Stimulated activated CD4-positive, alpha-beta T cell treated with anti-CD3 and anti-CD28 coated beads, Interleukin-15, amount 100 ng/mL, for 48 hours (primary cell): ENCODE results near the gene ABCD2.
"Not testable (repeated sequence)": the region's sequence is repeated elsewhere in the genome, so short reads cannot be mapped to it uniquely, and the experiment has no call there.

Experiments used
- DNase-seq, 2 donors: peaks; one replicate each; pipeline ENCODE4 v3.0.0-alpha.2; 2020; ENCODE audit warnings: low read depth in 2 of 2

The ABCD2 gene

DNA sequence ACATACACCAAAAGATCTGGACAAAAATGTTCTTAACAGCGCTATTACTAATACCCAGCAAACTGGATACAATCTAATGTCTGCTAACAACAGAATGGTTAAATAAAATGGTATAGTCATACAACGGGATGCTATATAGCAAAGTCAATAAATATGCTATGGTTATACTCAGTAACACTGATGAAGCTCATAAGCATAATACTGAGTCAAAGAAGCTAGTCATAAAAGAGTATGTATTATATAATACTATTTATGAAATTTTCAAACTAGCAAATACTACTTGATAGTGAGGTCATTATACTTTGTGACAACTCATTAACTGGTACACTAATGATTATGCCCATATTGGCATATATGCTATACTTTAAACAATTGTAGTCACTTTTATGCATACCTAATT is 7.4 kb downstream of the ABCD2 start:
- DNase-seq, result no peak

- no peak for DNase-seq
Observed at GRCh38 chr12:39611818-39612217, 7.8 kb downstream of the ABCD2 start.

DNA sequence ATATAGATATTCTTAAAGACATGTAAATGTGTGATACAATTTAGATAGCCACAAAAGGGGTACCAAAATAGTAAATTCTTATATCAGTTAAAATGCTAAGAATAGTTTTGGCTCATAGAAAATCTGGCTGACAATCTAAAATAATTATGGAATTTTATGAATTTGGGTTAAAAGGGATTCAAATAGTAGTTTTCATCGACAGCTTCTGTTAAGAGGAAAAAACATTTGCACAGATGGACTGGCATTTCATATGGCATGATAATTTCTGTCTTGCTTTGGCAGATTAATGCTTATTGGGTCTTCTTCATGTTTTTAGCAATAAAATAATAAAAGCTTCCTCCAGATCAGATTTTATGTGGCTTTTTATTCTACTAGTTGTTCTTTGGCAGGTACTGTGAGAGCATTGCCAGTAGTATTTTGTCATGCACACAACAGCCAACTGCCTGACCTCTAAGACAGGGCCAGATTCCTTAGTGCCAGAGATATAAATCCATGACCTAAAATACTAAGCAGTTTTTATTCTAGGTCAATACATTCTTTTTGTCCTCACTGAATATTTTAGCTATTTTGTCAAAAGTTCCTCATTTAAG is 9.1 kb downstream of the ABCD2 start:
- DNase-seq, result no peak

- DNase-seq, result no peak
Observed at GRCh38 chr12:39606712-39607423, 12.7 kb downstream of the ABCD2 start.

DNA sequence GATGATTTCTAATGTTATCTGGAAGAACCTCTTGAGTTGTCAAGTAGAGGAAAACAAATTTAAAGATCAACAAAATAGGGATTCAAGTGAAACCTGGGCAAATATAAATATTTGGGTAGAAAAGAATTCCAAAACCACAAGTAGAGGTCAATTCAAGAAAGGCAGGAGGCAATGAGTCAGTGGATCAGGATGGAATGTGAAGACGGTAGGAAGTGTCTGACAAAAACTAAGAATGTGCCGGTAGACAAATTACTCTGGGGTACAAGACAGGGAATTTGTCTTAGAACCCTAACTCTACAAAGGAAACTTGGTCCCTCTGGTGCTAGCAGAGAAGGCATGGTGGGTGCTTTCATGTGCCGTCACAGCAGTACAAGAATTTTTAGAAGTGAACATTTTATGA is 13.6 kb downstream of the ABCD2 start:
- no peak for DNase-seq

- no peak for DNase-seq
Observed at GRCh38 chr12:39605501-39605900, 14.1 kb downstream of the ABCD2 start.

DNA sequence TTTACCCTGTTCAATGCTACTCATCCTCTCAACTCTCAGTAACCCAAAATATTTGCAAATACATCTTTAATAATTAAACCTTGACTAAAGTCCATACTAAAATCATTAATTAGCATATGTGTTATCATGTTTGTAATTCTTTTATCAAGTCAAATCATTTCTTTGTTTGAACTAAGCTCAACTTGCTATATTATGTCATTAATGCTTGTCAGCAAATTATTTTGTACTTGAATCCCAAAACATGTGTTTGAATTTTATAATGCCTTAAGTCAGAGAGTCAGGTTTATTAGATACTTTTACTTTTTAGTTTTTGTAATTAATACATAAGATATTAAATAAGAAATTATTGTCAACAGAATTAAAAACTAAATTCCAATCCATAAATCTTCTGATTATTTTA is 16.5 kb downstream of the ABCD2 start:
- no peak for DNase-seq

DNA sequence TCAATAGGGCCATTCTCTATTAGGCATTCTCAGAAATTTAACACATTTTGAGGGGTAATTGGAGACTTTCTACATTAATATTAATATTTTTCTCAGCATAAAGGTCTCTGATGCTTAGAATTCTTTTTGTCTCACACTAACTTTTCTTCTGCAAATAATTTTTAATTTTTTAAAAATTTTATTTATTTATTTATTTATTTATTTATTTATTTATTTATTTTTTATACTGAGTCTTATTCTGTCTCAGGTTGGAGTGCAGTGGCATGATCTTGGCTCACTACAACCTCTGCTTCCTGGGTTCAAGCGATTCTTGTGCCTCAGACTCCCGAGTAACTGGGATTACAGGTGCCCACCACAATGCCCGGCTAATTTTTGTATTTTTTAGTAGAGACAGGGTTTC is 17.7 kb downstream of the ABCD2 start:
- DNase-seq, result not testable (repeated sequence)

DNA sequence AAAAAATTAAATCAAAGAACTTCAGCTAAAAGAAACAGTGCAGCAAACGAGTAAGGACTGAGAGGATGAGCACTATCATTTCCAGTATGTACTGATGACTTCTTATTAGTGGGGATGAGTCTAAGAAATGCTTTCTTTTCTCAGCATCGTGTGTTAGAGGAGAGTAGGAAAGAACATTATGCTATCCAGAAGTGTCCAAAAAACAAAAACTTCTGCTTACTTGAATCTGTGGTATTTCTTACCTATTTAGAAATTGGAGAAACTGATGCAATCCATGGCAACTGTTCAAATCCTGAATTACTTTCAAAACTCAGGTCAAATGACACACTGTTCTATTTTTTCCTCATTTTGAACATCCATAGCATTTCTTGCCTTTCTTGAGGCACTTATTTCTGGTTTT is 23.7 kb downstream of the ABCD2 start:
- DNase-seq, result no peak

- no peak for DNase-seq
Observed at GRCh38 chr12:39592295-39592694, 27.3 kb downstream of the ABCD2 start.

GRCh38 chr12:39588348-39588747 is 31.3 kb downstream of the ABCD2 start:
- DNase-seq, result no peak

DNA sequence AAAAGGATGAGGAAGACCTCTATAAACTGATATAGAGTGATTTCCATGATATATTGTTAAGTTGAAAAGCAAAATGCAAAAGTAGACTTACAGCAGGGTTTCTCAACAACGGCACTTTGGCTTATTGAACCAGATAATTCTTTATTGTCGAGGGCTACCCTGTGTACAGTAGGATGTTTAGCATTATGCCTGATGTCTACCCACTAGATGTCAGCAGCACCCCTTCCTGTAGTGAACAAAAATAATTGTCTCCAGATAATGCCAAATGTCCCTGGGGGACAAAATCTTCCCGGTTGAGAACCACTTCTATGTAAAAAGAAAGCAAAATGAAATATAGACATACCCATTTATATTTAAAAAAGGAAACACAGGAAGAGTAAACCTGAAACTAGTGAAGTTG is 32.4 kb downstream of the ABCD2 start:
- no peak for DNase-seq

DNA sequence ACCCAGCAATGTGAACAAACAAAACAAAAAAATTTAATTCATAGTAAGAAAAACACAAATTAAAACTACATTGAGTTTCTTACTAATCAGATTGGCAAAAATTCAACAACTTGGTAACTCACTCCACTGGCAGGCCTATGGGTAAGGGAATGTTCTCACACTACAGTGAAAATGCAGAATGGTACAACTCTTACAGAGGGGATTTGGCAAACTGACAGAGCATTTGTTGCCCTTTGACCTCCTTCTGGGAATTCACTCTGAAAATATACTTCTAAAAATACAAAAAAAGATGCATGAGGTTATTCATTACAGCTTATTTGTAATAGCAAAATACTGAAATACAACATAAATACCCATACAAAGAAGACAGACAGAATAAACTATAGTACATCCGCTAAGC is 32.8 kb downstream of the ABCD2 start:
- no peak for DNase-seq

GRCh38 chr12:39581592-39581991 is 38.0 kb downstream of the ABCD2 start:
- no peak for DNase-seq

DNA sequence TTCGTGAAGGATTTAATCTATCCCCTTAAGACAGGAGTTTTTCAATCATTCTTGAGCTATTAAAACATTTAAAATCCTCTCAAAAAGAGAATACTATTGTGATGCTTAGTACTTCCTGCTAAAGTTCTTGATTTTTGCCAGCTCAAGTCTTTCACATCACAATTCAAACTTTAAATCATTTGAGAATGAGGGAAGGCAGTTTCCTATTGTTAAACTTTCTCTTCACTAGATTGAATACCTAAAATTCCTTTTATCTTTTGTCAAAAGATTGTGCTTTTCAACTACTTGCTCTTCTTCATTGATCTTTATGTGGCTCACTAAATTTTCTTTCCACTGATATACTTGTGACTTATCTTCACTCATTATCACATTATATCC is 44.1 kb downstream of the ABCD2 start:
- DNase-seq, result no peak

DNA sequence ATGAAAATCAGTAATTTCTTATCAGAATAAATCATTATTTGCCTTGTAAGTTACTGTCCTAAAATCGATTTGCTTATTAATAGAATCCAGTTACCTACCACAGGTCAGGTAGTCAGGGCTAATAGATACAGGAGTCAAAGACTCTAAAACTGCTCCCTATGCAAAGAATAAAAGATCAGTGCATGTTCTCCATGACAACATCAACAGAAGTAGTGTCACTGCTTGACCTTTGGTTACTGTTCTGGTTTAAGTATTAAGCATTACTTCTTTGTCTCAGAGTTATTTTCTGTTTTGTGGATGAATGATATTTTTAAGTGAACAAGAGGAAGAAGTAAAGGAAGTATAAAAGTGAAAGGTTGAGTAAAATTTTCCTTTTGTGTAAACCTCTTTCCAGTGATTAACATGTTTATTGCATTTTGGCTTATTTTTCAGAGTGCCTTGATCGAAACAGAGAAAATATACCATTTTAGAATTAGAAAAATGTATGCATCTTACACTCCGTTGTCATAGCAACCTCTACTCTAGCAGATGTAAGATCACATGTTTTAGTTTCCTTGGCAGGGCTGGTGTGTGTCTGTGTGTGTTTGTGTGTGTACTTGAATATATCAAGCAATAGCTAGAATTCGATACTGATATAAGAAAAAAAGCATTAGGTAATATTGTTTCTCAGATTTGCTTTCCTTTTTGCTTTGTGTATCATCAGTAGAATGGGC is 44.7 kb downstream of the ABCD2 start:
- DNase-seq, result no peak

DNA sequence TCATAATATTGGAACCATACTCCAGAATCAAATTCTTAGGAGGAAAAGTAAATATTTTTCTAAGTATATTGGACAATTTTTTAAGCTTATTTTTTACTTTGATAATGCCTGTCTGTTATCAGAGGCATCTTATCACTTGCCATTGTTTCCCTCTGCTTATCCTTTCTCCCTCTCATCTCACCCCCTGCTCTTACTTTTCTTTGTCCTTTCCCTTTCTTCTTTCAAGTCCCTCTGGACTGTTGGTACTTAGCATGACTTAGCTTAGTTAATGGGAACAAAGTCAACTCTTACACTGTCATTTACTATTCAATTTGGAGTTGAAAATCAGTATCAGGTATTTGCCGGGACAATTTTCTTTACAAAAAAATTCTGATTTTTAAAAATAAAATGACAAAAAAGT is 45.2 kb downstream of the ABCD2 start:
- DNase-seq, result no peak

- no peak for DNase-seq
Observed at GRCh38 chr12:39573971-39574370, 45.6 kb downstream of the ABCD2 start.

GRCh38 chr12:39572551-39572950 is 47.1 kb downstream of the ABCD2 start:
- DNase-seq, result no peak

DNA sequence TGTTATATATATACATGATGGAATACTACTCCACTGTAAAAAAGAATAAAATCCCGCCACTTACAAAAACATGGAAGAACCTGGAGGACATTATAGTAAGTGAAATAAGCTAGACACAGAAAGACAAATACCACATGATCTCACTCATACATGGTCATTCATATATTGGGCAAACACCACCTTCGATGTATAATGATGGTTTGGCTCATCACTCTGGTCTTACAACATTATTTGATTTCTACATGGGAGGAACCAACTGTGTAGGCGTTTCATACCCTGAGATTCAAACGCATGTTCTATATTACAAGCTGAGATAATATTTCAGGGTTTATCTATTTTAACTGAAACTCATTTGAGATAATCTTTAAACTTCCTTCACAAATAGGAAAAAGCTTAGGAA is 48.3 kb downstream of the ABCD2 start:
- no peak for DNase-seq

- no peak for DNase-seq
Observed at GRCh38 chr12:39553476-39553875, 66.1 kb downstream of the ABCD2 start.

DNA sequence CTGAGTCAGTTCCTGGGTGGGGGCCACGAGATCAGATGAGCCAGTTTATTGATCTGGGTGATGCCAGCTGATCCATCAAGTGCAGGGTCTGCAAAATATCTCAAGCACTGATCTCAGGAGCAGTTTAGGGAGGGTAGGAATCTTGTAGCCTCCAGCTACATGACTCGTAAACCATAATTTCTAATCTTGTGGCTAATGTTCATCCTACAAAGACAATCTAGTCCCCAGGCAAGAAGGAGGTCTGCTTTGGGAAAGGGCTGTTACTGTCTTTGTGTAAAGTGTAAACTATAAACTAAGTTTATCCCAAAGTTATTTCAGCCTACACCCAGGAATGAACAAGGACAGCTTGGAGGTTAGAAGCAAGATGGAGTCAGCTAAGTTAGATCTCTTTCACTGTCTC is 75.4 kb downstream of the ABCD2 start:
- not testable (repeated sequence) for DNase-seq

DNA sequence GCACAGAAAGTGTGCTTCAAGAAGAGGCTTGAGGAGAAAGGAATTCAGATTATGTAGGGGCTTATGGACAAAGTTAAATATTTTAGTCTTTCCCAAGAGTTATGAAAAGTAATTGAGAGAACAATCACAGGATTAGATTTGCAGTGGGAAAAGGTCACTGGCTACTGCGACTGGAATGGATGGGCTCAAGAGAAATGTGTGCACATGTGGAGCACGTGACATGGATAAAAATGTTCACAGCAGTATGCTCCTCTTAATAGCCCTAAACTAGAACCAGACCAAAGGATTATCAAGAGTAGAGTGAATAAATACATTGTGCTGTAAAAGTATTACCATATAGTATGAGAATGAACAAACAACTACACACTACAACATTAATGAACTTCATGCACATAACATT is 78.1 kb downstream of the ABCD2 start:
- no peak for DNase-seq
